NCI-H446 (cell line): ENCODE measurements around the gene RLF.

ENCODE experiments used
- DNase-seq, 2 experiments: peaks; one replicate each; lab custom pipeline; 2025; lab: John Stamatoyannopoulos, UW

RLF gene

GRCh38 chr1:40241362-40241761 lies 80.2 kb downstream of the RLF start:
- no peak for DNase-seq

GRCh38 chr1:40243351-40243750 lies 82.2 kb downstream of the RLF start:
- no peak for DNase-seq

GRCh38 chr1:40244138-40244744 lies 83.1 kb downstream of the RLF start:
- no peak for DNase-seq

GRCh38 chr1:40245686-40246085 lies 84.5 kb downstream of the RLF start:
- no peak for DNase-seq

GRCh38 chr1:40247655-40248054 lies 86.5 kb downstream of the RLF start, which contains the start of gene TMCO2:
Gene TMCO2, plus strand, starts transcription at chr1:40247937. Its CDS starts 57 bp downstream, at chr1:40247994.
- no peak for DNase-seq

GRCh38 chr1:40248412-40248811 lies 87.2 kb downstream of the RLF start:
- DNase-seq, result no peak

GRCh38 chr1:40251456-40251855 lies 90.3 kb downstream of the RLF start:
- DNase-seq, result no peak

GRCh38 chr1:40252601-40253000 lies 91.4 kb downstream of the RLF start:
- DNase-seq, result no peak

GRCh38 chr1:40255231-40255630 lies 94.0 kb downstream of the RLF start:
- DNase-seq, result no peak

GRCh38 chr1:40256401-40257084 lies 95.4 kb downstream of the RLF start:
- DNase-seq, result no peak

- peak in 1 of 2 experiments; percentile 35 for DNase-seq
These were observed 96.1 kb downstream of the RLF start for GRCh38 chr1:40257313-40257687.

GRCh38 chr1:40257688-40258444 lies 96.7 kb downstream of the RLF start, which contains the start of gene ZMPSTE24:
Gene ZMPSTE24, plus strand, starts transcription at chr1:40258236. Its CDS starts 36 bp downstream, at chr1:40258272.
- DNase-seq, result peak; percentile 96 to 98

- DNase-seq, result no peak
These were observed 97.2 kb downstream of the RLF start for GRCh38 chr1:40258445-40258769.

GRCh38 chr1:40264354-40264781 lies 103.2 kb downstream of the RLF start:
- no peak for DNase-seq

- DNase-seq, result no peak
These were observed 104.1 kb downstream of the RLF start for GRCh38 chr1:40265298-40265697.

GRCh38 chr1:40265919-40266318 lies 104.7 kb downstream of the RLF start:
- DNase-seq, result no peak

- no peak for DNase-seq
These were observed 105.8 kb downstream of the RLF start for GRCh38 chr1:40266786-40267535.

GRCh38 chr1:40267767-40268187 lies 106.6 kb downstream of the RLF start:
- peak in 1 of 2 experiments; percentile 13 for DNase-seq

- no peak for DNase-seq
These were observed 107.0 kb downstream of the RLF start for GRCh38 chr1:40268211-40268610.

- DNase-seq, result no peak
These were observed 109.1 kb downstream of the RLF start for GRCh38 chr1:40270152-40270834.

- DNase-seq, result no peak
These were observed 111.5 kb downstream of the RLF start for GRCh38 chr1:40272653-40273213.
